Endothelial cell (in vitro differentiated cells): ENCODE data around the gene CPEB3. TPM values are rescaled to one million over a fixed set of nuclear protein-coding genes. Genes with fewer than 3 reads are reported as not detected.

Experiments used
- DNase-seq: peaks from one replicate; pipeline ENCODE4 v3.0.0; 2021; ENCODE audit warnings: low spot score
- H3K27ac Mint-ChIP-seq: one replicate; pipeline ENCODE4 v1.8.0; 2021; ENCODE audit warnings: mixed read lengths, inconsistent platforms; ENCODE audit not compliant: unreplicated experiment
- H3K27me3 Mint-ChIP-seq: one replicate; pipeline ENCODE4 v1.8.0; 2021; ENCODE audit warnings: mild to moderate bottlenecking, moderate library complexity, mixed read lengths, inconsistent platforms; ENCODE audit not compliant: unreplicated experiment
- H3K36me3 Mint-ChIP-seq: one replicate; pipeline ENCODE4 v1.8.0; 2021; ENCODE audit warnings: mild to moderate bottlenecking, low read depth, mixed read lengths, inconsistent platforms; ENCODE audit not compliant: unreplicated experiment
- H3K4me1 Mint-ChIP-seq: one replicate; pipeline ENCODE4 v1.8.0; 2021; ENCODE audit warnings: mild to moderate bottlenecking, mixed read lengths, inconsistent platforms; ENCODE audit not compliant: unreplicated experiment
- H3K4me3 Mint-ChIP-seq: one replicate; pipeline ENCODE4 v1.8.0; 2021; ENCODE audit warnings: mild to moderate bottlenecking, mixed read lengths, inconsistent platforms; ENCODE audit not compliant: unreplicated experiment
- H3K9me3 Mint-ChIP-seq: one replicate; pipeline ENCODE4 v1.8.0; 2021; ENCODE audit warnings: mixed read lengths, inconsistent platforms; ENCODE audit not compliant: unreplicated experiment
- CTCF ChIP-seq: fragments of 200-600 bp; sonication (generic); IDR thresholded peaks from one replicate; pipeline ENCODE4 v1.5.0; 2021; ENCODE audit warnings: antibody characterized with exemption; ENCODE audit not compliant: unreplicated experiment
- total RNA-seq: library from RNA; stranded (reverse); fragmentation: NEBNext Ultra II Directional; extraction: Animal tissue kit (Norgen Biotek cat#: 25700); gene quantifications from one replicate; pipeline ENCODE4 v1.2.1, GENCODE V29; 2021; ENCODE audit not compliant: unreplicated experiment

The CPEB3 gene
- total RNA-seq, 1 donor from 2014 or later: 2.4 TPM

- Mint-ChIP-seq H3K27ac (no peak overlapping the region), H3K27me3 (no peaks in the 10 kb centered on the region), H3K4me1 (no peaks in the 10 kb centered on the region), H3K36me3 (no peaks in the 10 kb centered on the region), H3K4me3 (no peak overlapping the region), H3K9me3 (no peaks in the 10 kb centered on the region)
- TF ChIP-seq CTCF: peak; percentile 63
- DNase-seq: peak; percentile 71
Measured at GRCh38 chr10:92087750-92088395, 203.0 kb downstream of the CPEB3 start.

GRCh38 chr10:92082583-92083280 lies 208.1 kb downstream of the CPEB3 start:
- Mint-ChIP-seq H3K4me3 (no peak overlapping the region), H3K27me3 (peaks cover 2% of the 10 kb centered on the region), H3K9me3 (no peaks in the 10 kb centered on the region), H3K4me1 (no peaks in the 10 kb centered on the region), H3K27ac (no peak overlapping the region), H3K36me3 (no peaks in the 10 kb centered on the region)
- DNase-seq: no peak
- TF ChIP-seq CTCF: no peak

GRCh38 chr10:92081641-92082040 lies 209.2 kb downstream of the CPEB3 start:
- H3K36me3 Mint-ChIP-seq: peaks cover 4% of the 10 kb centered on the region

GRCh38 chr10:92080244-92080643 lies 210.6 kb downstream of the CPEB3 start:
- H3K36me3 Mint-ChIP-seq: peaks cover 4% of the 10 kb centered on the region
- DNase-seq: no peak

More at GRCh38 chr10:92081641-92082040, 209.2 kb downstream of the CPEB3 start:
- Mint-ChIP-seq H3K4me1 (peaks cover 9% of the 10 kb centered on the region), H3K27ac (no peak overlapping the region), H3K4me3 (no peak overlapping the region), H3K9me3 (no peaks in the 10 kb centered on the region), H3K27me3 (peaks cover 2% of the 10 kb centered on the region)
- DNase-seq: no peak
- no peak for TF ChIP-seq CTCF

More at GRCh38 chr10:92080244-92080643, 210.6 kb downstream of the CPEB3 start:
- Mint-ChIP-seq H3K4me3 (no peak overlapping the region), H3K27me3 (peaks cover 2% of the 10 kb centered on the region), H3K4me1 (peaks cover 11% of the 10 kb centered on the region), H3K27ac (no peak overlapping the region), H3K9me3 (no peaks in the 10 kb centered on the region)
- TF ChIP-seq CTCF: no peak
